PC-9 (cell line): ENCODE measurements around the gene RNASE4. TPM values are rescaled to one million over a fixed set of nuclear protein-coding genes. Genes with fewer than 3 reads are reported as not detected.
"Not testable (repeated sequence)": the region's sequence is repeated elsewhere in the genome, so short reads cannot be mapped to it uniquely, and the experiment has no call there.

ENCODE experiments used
- BruUV-seq: library from RNA; stranded (reverse); fragments of 400-500 nt; replicated peaks from 2 replicates; lab custom pipeline; 2021; lab: Mats Ljungman, UMichigan
- CTCF ChIA-PET: fragments of 300-600 bp; sonication (Branson Sonifier 250); formaldehyde crosslinking; loops from one replicate; lab custom pipeline; 2022; ENCODE audit warnings: antibody characterized with exemption; lab: Charles Lee
- POLR2A ChIA-PET: fragments of 300-600 bp; sonication (Branson Sonifier 250); formaldehyde crosslinking; loops from one replicate; lab custom pipeline; 2022; ENCODE audit warnings: antibody characterized with exemption; ENCODE audit not compliant: unreplicated experiment; lab: Charles Lee
- DNase-seq, 2 experiments: peaks; one replicate each; pipeline versions ENCODE4 v3.0.0 to v3.0.0-alpha.2; 2015 to 2022; ENCODE audit warnings: mixed read lengths in 1 of 2
- H2AFZ ChIP-seq: fragments of 200-600 bp; sonication (generic); 2 replicates; pipeline ENCODE4 v1.8.1; 2017; ENCODE audit warnings: antibody characterized with exemption
- H3F3A ChIP-seq: fragments of 200-600 bp; sonication (generic); 2 replicates; pipeline ENCODE4 v1.8.1; 2017; ENCODE audit warnings: antibody characterized with exemption, mild to moderate bottlenecking, low read depth; ENCODE audit not compliant: insufficient read depth
- H3K27ac ChIP-seq: fragments of 200-600 bp; sonication (generic); 2 replicates; pipeline ENCODE4 v1.6.1; 2016; ENCODE audit warnings: mixed run types
- H3K27me3 ChIP-seq: fragments of 200-600 bp; sonication (generic); 2 replicates; pipeline ENCODE4 v1.6.1; 2016; ENCODE audit warnings: low read depth, mixed run types; ENCODE audit not compliant: insufficient read depth
- H3K36me3 ChIP-seq: fragments of 200-600 bp; sonication (generic); 2 replicates; pipeline ENCODE4 v1.6.1; 2016; ENCODE audit warnings: low read depth, mixed run types
- H3K4me1 ChIP-seq: fragments of 200-600 bp; sonication (generic); replicated peaks from 2 replicates; pipeline ENCODE4 v1.6.1; 2016; ENCODE audit warnings: mixed run types; ENCODE audit not compliant: insufficient read depth
- H3K4me2 ChIP-seq: fragments of 200-600 bp; sonication (generic); 2 replicates; pipeline ENCODE4 v1.6.1; 2017; ENCODE audit warnings: mixed run types
- H3K4me3 ChIP-seq: fragments of 200-600 bp; sonication (generic); 2 replicates; pipeline ENCODE4 v1.6.1; 2016; ENCODE audit warnings: mixed run types
- H3K79me2 ChIP-seq: fragments of 200-600 bp; sonication (generic); 2 replicates; pipeline ENCODE4 v1.6.1; 2017; ENCODE audit warnings: low read depth, mixed run types
- H3K9me2 ChIP-seq: fragments of 200-600 bp; sonication (generic); 2 replicates; pipeline ENCODE4 v1.8.1; 2017; ENCODE audit warnings: mild to moderate bottlenecking; ENCODE audit not compliant: insufficient read depth
- H3K9me3 ChIP-seq: fragments of 200-600 bp; sonication (generic); 2 replicates; pipeline ENCODE4 v1.8.1; 2016; ENCODE audit warnings: low read depth; ENCODE audit not compliant: insufficient read depth
- H4K20me1 ChIP-seq: fragments of 200-600 bp; sonication (generic); 2 replicates; pipeline ENCODE4 v1.8.1; 2017; ENCODE audit not compliant: insufficient read depth
- EZH2 ChIP-seq: fragments of 200-600 bp; sonication (generic); IDR thresholded peaks from 2 replicates; pipeline ENCODE4 v1.8.0; 2017; ENCODE audit warnings: antibody characterized with exemption, low read depth
- intact Hi-C: fragments of 100-400 bp; cut with micrococcal nuclease; formaldehyde crosslinking; loops from one replicate; pipeline ENCODE4 v1.10.0; 2022; ENCODE audit not compliant: unreplicated experiment
- total RNA-seq: library from RNA; stranded (reverse); gene quantifications from 2 replicates; pipeline ENCODE4 v1.2.3, GENCODE V29; 2021
- TF ChIP-seq, protein P1 (sequence below): fragments of 200-600 bp; sonication (generic); conservative IDR thresholded peaks from 2 replicates; pipeline ENCODE4 v1.6.1; 2017; ENCODE audit warnings: mixed run types, antibody characterized with exemption, mild to moderate bottlenecking, moderate library complexity

The RNASE4 gene
- total RNA-seq, 1 experiment from 2014 or later = 4.0 TPM

DNA sequence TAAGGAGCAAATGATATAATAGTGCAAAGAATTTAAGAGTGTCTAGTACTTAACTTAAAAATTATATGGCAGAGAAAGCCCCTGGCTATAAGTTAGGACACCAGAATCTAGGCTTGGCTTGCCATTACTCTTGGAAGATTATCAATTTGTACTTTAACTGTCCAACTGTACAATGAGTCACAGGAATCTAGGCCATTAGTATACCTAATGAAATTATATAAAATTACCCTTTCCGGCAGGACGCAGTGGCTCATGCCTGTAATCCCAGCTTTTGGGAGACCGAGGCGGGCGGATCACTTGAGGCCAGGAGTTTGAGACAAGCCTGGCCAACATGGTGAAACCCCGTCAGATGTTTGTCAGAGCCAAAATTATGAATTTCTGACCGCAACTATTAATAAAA is 42.2 kb upstream of the RNASE4 start:
- no peaks in the 10 kb centered on the region for H3K4me1 ChIP-seq
- H3F3A ChIP-seq = no peaks in the 10 kb centered on the region
- intact Hi-C loops = no loop called here
- ChIA-PET POLR2A (no interaction called here), CTCF (no interaction called here)
- H3K36me3 ChIP-seq = no peaks in the 10 kb centered on the region
- no peaks in the 10 kb centered on the region for H3K27me3 ChIP-seq
- H4K20me1 ChIP-seq = no peaks in the 10 kb centered on the region
- no peak for TF ChIP-seq EZH2
- TF ChIP-seq, protein P1, sequence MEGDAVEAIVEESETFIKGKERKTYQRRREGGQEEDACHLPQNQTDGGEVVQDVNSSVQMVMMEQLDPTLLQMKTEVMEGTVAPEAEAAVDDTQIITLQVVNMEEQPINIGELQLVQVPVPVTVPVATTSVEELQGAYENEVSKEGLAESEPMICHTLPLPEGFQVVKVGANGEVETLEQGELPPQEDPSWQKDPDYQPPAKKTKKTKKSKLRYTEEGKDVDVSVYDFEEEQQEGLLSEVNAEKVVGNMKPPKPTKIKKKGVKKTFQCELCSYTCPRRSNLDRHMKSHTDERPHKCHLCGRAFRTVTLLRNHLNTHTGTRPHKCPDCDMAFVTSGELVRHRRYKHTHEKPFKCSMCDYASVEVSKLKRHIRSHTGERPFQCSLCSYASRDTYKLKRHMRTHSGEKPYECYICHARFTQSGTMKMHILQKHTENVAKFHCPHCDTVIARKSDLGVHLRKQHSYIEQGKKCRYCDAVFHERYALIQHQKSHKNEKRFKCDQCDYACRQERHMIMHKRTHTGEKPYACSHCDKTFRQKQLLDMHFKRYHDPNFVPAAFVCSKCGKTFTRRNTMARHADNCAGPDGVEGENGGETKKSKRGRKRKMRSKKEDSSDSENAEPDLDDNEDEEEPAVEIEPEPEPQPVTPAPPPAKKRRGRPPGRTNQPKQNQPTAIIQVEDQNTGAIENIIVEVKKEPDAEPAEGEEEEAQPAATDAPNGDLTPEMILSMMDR = no peak
- no peaks in the 10 kb centered on the region for H3K79me2 ChIP-seq
- H3K4me2 ChIP-seq = no peak overlapping the region
- no peak overlapping the region for H2AFZ ChIP-seq
- BruUV-seq = no TSS peak
- no peak overlapping the region for H3K4me3 ChIP-seq
- H3K9me3 ChIP-seq = no peaks in the 10 kb centered on the region
- H3K9me2 ChIP-seq = no peaks in the 10 kb centered on the region
- no peak for DNase-seq
- no peak overlapping the region for H3K27ac ChIP-seq

DNA sequence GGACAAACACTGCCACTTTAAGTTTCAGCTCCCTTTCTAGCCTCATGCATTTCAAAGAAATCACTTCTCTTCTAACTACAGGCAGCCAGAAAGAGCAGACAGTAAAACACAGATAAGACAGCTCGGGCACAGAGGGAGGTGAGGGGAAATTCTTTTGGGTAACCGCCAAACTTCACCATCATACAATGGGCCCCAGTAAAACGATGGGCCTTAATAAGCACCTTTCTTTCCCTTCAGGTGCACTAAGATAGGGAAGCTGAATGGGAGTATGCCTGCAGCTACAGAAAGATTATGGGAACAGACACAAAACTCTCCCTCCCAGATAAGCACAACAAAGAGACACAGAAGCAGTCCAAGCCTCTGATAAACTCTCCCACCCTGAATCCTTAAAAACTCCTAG is 41.6 kb upstream of the RNASE4 start:
- H3K27ac ChIP-seq, H4K20me1 ChIP-seq, DNase-seq, intact Hi-C loops, H3K79me2 ChIP-seq, H3F3A ChIP-seq, H3K4me3 ChIP-seq, H3K9me2 ChIP-seq, H3K4me2 ChIP-seq, H3K9me3 ChIP-seq, CTCF ChIA-PET, H3K4me1 ChIP-seq, H3K36me3 ChIP-seq, BruUV-seq, H3K27me3 ChIP-seq, POLR2A ChIA-PET, H2AFZ ChIP-seq: not testable (repeated sequence)

DNA sequence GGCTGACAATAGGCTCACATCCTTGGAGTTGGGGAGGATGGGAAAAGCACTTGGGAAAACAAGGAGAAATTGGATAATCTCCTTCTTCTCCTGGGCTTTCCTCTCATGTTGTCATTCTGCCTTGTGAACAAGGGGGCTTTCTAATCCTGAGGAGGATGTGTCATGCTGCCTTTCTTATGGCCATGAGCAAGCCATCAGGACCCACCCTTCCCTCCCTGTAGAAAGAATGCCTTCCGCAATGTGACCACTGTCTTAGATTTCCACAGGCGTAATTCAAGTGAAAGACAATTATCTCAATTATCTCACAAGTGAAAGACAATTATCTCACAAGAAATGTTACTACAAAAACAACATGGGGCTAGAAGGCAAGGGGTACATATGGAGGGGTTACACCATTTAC is 39.8 kb upstream of the RNASE4 start:
- Histone ChIP-seq H3K79me2 (no peaks in the 10 kb centered on the region), H2AFZ (no peak overlapping the region), H3K4me3 (no peak overlapping the region), H3K36me3 (no peaks in the 10 kb centered on the region), H4K20me1 (no peaks in the 10 kb centered on the region), H3K27me3 (no peaks in the 10 kb centered on the region), H3K4me2 (no peak overlapping the region), H3K9me3 (no peaks in the 10 kb centered on the region), H3K9me2 (no peaks in the 10 kb centered on the region), H3F3A (no peaks in the 10 kb centered on the region), H3K27ac (no peak overlapping the region), H3K4me1 (no peaks in the 10 kb centered on the region)
- BruUV-seq = no TSS peak
- ChIA-PET CTCF (no interaction called here), POLR2A (no interaction called here)
- DNase-seq = no peak
- no peak for TF ChIP-seq EZH2
- TF ChIP-seq, protein P1 = no peak
- intact Hi-C loops = no loop called here

DNA sequence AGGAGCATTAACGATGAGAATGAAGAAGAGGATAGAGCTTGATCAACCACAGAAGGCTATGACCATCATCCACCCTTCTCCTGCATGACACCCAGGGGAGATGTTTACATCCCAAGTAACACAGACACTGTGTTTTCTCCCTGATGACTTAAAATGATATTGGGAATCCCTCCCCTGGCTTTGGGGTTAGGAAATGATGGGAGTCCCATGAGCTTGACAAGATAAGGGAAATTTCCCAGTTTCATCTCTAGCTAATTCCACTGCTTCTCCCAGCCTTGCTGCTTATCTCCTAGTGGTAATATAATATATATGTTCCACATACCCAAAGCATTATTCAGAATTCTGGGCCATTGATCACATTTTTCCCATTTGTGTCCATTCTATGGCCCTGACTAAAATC is 38.9 kb upstream of the RNASE4 start:
- Histone ChIP-seq H3K9me3 (no peaks in the 10 kb centered on the region), H3K4me2 (no peak overlapping the region), H3K27me3 (no peaks in the 10 kb centered on the region), H2AFZ (no peak overlapping the region), H4K20me1 (no peaks in the 10 kb centered on the region), H3K27ac (no peak overlapping the region), H3K9me2 (no peaks in the 10 kb centered on the region), H3K4me3 (no peak overlapping the region), H3K79me2 (no peaks in the 10 kb centered on the region), H3F3A (no peaks in the 10 kb centered on the region), H3K36me3 (no peaks in the 10 kb centered on the region), H3K4me1 (no peaks in the 10 kb centered on the region)
- intact Hi-C loops = no loop called here
- ChIA-PET CTCF (no interaction called here), POLR2A (no interaction called here)
- no peak for TF ChIP-seq EZH2
- TF ChIP-seq, protein P1 = no peak
- no peak for DNase-seq
- no TSS peak for BruUV-seq
